HL-60/S4 treated with phorbol 12-myristate 13-acetate at 8.2 ng/mL for 4 days and 3 days (cell line): Measurements from ENCODE around the gene GRPEL2.

ENCODE experiments used
- in situ Hi-C: fragments of 300-500 bp; cut with MboI; formaldehyde crosslinking; loops from 2 replicates; pipeline ENCODE4 v1.15.0; 2022; ENCODE audit warnings: low sequenced_read_pairs

GRPEL2 gene

GRCh38 chr5:149372932-149373331, 27.6 kb downstream of the GRPEL2 start:
- in situ Hi-C loops, result loop anchor here (5.0 to 25.0 kb wide), 2 partner anchors 51 to 189 kb away; partner anchors contain the start of gene CSNK1A1

GRCh38 chr5:149374303-149374702, 29.0 kb downstream of the GRPEL2 start:
- in situ Hi-C loops, result loop anchor here (5.0 to 25.0 kb wide), 2 partner anchors 52 to 188 kb away; partner anchors contain the start of gene CSNK1A1

- in situ Hi-C loops, result loop anchor here (5.0 to 25.0 kb wide), 2 partner anchors 52 to 188 kb away; partner anchors contain the start of gene CSNK1A1
Observed at GRCh38 chr5:149374801-149375200, 29.5 kb downstream of the GRPEL2 start.

- in situ Hi-C loops, result no loop called here
Observed at GRCh38 chr5:149375434-149375833, 30.1 kb downstream of the GRPEL2 start.

GRCh38 chr5:149376104-149376503, 30.8 kb downstream of the GRPEL2 start:
- in situ Hi-C loops, result no loop called here

- in situ Hi-C loops, result no loop called here
Observed at GRCh38 chr5:149376711-149377447, 31.6 kb downstream of the GRPEL2 start.

GRCh38 chr5:149378241-149378820, 33.0 kb downstream of the GRPEL2 start:
- in situ Hi-C loops, result no loop called here

- in situ Hi-C loops, result no loop called here
Observed at GRCh38 chr5:149379177-149379761, 34.0 kb downstream of the GRPEL2 start, which contains the start of gene IL17B. IL17B (minus strand) TSS chr5:149379292; CDS start chr5:149379225, 67 bp downstream.

- in situ Hi-C loops, result no loop called here
Observed at GRCh38 chr5:149379818-149380374, 34.6 kb downstream of the GRPEL2 start.

GRCh38 chr5:149380466-149381121, 35.3 kb downstream of the GRPEL2 start:
- in situ Hi-C loops, result no loop called here

- in situ Hi-C loops, result no loop called here
Observed at GRCh38 chr5:149381261-149381985, 36.1 kb downstream of the GRPEL2 start.

GRCh38 chr5:149381986-149382338, 36.7 kb downstream of the GRPEL2 start:
- in situ Hi-C loops, result no loop called here

GRCh38 chr5:149382517-149383220, 37.4 kb downstream of the GRPEL2 start:
- in situ Hi-C loops, result no loop called here

- in situ Hi-C loops, result no loop called here
Observed at GRCh38 chr5:149383399-149383798, 38.1 kb downstream of the GRPEL2 start.

- in situ Hi-C loops, result no loop called here
Observed at GRCh38 chr5:149386166-149386565, 40.9 kb downstream of the GRPEL2 start.

GRCh38 chr5:149387081-149387631, 41.9 kb downstream of the GRPEL2 start:
- in situ Hi-C loops, result no loop called here

GRCh38 chr5:149387982-149388381, 42.7 kb downstream of the GRPEL2 start:
- in situ Hi-C loops, result no loop called here

GRCh38 chr5:149388498-149389190, 43.3 kb downstream of the GRPEL2 start:
- in situ Hi-C loops, result no loop called here
